ENCODE data around the gene ABCG5.

ABCG5 gene

DNA sequence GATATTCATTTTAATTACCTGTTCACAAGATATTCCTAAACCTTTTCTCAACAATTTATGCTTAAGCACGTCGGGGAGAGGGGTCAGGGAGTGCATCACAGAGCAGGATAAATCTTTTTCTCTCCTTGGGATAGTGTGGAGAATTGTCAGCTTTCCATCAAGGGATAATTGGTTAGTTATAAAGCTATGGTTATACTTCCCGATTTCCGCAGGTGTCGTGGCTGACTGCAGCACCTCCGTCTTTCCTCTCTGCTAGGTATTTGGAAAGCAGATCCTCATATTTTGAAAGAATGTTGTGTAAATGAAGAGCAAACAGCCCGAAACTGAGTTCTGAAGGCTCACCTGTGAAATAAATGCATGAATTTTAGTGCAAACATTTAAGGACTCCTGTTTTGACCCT is 64.0 kb downstream of the ABCG5 start:
- Histone ChIP-seq H3K9me3 (ENCODE audit: insufficient read depth, low read depth, low read length) (no peaks in the 10 kb centered on the region), H3K4me3 (ENCODE audit: low read length) (peak overlapping the region; percentile 88), H3K9ac (ENCODE audit: low read depth, low read length) (peak overlapping the region; percentile 64; the same call in 1 of the 2 replicates), H3K27me3 (ENCODE audit: insufficient read depth, low read length) (no peaks in the 10 kb centered on the region), H3K27ac (ENCODE audit: low read depth, low read length) (no peak overlapping the region), H3K36me3 (ENCODE audit: insufficient read depth, low read length) (no peaks in the 10 kb centered on the region), H3K4me1 (ENCODE audit: insufficient read depth, low read length) (no peaks in the 10 kb centered on the region)
- 57% methylated on average over 7 of the region's 7 CpGs for WGBS

DNA sequence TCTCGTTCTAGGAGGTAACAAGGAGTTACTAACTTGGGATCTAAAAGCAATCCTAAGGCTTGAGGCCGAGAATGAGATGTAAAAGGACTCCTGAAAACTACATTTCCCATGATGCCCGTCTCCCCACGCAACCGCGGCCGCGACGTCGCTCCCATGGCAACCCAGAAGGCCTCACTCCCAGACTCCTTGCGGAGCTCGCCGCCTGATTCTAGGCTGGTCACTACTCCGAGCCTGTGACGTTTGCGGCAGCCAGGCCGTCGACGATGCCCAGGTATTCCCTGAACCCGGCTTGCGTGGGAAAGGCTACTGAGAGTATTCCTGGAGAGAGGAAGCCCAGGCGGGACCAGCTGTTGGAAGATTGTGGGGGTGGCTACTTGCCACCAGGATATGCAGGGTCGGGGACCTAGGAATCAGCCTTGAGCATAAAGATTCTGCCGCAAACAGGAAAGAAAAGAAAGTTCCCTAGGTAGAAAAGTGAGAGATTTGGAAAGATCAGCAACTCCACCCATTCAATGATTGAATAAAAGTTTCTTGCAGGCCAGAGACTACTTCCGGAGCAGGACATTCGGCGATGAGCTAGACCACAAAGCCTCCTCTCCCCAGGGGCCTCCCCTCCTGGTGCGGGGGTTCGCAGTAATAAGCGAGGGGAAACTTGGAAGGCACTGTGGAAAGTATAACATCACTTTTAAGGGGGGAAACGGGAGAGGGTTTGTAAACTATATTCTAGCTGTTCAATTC is 64.6 kb downstream of the ABCG5 start, which contains the start of gene DYNC2LI1:
DYNC2LI1 (plus strand) TSS at position 164 of the 738 bp plus-strand sequence; CDS start at position 264, 100 bp downstream.
- no peaks in the 10 kb centered on the region for H3K4me1 ChIP-seq (ENCODE audit: insufficient read depth, low read length)
- H3K9me3 ChIP-seq (ENCODE audit: insufficient read depth, low read depth, low read length) = no peaks in the 10 kb centered on the region
- peak within 1 kb of the TSS; percentile 88 for H3K4me3 ChIP-seq (ENCODE audit: low read length)
- H3K27ac ChIP-seq (ENCODE audit: low read depth, low read length) = peak within 1 kb of the TSS; percentile 57; the same call in 1 of the 2 replicates
- peak within 1 kb of the TSS; percentile 64 for H3K9ac ChIP-seq (ENCODE audit: low read depth, low read length)
- no peaks in the 10 kb centered on the region for H3K27me3 ChIP-seq (ENCODE audit: insufficient read depth, low read length)
- H3K36me3 ChIP-seq (ENCODE audit: insufficient read depth, low read length) = no peaks in the 10 kb centered on the region
- WGBS = 2% methylated on average over 26 of the region's 31 CpGs

DNA sequence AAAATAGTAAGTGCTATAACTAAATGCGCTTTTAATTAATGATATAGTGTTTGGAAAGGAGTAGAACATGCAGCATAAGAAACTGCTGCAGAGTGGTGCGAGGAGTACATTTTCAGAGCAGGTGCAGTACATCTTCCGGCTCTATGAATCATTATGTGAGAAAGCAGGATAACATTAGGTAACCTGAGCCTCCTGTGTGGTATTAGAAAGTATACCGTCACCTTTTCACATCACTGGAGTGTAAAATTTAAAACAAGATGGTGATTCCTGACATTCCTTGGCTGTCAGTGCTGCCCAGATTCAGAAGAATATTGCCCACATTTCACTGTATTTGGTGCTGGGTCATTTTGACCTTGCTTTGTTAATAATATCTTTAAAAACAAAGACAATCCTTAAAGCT is 72.6 kb downstream of the ABCG5 start:
- 92% methylated on average over 4 of the region's 4 CpGs for WGBS
- H3K9me3 ChIP-seq (ENCODE audit: insufficient read depth, low read depth, low read length) = no peaks in the 10 kb centered on the region
- no peak overlapping the region for H3K27ac ChIP-seq (ENCODE audit: low read depth, low read length)
- no peaks in the 10 kb centered on the region for H3K36me3 ChIP-seq (ENCODE audit: insufficient read depth, low read length)
- no peaks in the 10 kb centered on the region for H3K27me3 ChIP-seq (ENCODE audit: insufficient read depth, low read length)
- no peak overlapping the region for H3K9ac ChIP-seq (ENCODE audit: low read depth, low read length)
- no peak overlapping the region for H3K4me3 ChIP-seq (ENCODE audit: low read length)
- H3K4me1 ChIP-seq (ENCODE audit: insufficient read depth, low read length) = no peaks in the 10 kb centered on the region

DNA sequence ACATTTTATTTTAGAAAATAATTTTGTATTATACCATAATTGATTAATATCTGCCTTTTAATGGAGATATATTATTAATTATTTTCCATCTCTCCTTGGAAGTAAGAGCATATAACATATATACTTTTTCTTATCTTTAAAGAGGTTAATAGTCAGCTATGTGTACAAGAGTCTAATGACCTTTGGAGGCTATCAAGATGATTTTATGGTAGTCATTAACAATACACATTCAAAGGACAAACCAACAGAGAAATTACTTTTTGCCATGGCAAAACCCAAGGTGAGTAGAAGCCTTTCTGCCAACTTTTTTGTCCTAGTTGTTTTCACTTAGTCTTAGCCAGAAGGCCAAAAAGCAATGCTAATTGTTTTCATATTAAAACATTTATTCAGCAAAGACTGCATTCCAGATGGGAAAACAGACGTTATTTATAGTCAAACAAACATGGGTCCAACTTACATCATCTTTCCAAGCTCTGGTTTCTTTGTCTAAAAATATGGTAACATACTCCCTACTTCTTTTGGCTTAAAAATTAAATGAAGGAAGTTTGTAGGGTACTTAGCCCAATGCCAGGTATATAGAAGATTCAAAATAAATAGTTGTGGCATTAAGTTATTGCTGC is 74.4 kb downstream of the ABCG5 start:
- H3K27ac ChIP-seq (ENCODE audit: low read depth, low read length) = no peak overlapping the region
- H3K9ac ChIP-seq (ENCODE audit: low read depth, low read length) = no peak overlapping the region
- H3K27me3 ChIP-seq (ENCODE audit: insufficient read depth, low read length) = no peaks in the 10 kb centered on the region
- WGBS = 87% methylated on average over 1 of the region's 1 CpG
- H3K9me3 ChIP-seq (ENCODE audit: insufficient read depth, low read depth, low read length) = no peaks in the 10 kb centered on the region
- no peaks in the 10 kb centered on the region for H3K4me1 ChIP-seq (ENCODE audit: insufficient read depth, low read length)
- H3K36me3 ChIP-seq (ENCODE audit: insufficient read depth, low read length) = no peaks in the 10 kb centered on the region
- no peak overlapping the region for H3K4me3 ChIP-seq (ENCODE audit: low read length)

DNA sequence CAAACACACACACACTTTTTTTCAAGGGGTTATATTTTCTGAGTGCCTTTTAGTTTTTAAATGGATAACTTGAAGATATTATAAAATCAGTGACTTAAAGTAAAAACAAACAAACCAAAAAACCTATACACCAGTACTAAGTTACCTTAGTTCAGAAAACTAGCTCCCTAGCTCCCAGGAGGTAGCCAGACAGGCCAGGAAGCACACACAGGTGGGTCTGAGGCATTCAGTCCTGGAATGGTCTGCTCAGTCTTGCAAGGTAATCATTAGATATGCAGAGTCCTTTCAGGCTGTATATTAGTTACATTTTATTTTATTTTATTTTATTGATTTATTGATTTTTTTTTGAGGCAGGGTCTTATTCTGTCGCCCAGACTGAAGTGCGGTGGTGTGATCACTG is 75.5 kb downstream of the ABCG5 start:
- no peaks in the 10 kb centered on the region for H3K36me3 ChIP-seq (ENCODE audit: insufficient read depth, low read length)

More for the DNA sequence above, 75.5 kb downstream of the ABCG5 start:
- Histone ChIP-seq H3K4me3 (ENCODE audit: low read length) (no peak overlapping the region), H3K4me1 (ENCODE audit: insufficient read depth, low read length) (no peaks in the 10 kb centered on the region), H3K27ac (ENCODE audit: low read depth, low read length) (no peak overlapping the region), H3K9me3 (ENCODE audit: insufficient read depth, low read depth, low read length) (no peaks in the 10 kb centered on the region), H3K27me3 (ENCODE audit: insufficient read depth, low read length) (no peaks in the 10 kb centered on the region), H3K9ac (ENCODE audit: low read depth, low read length) (no peak overlapping the region)
- WGBS = 94% methylated on average over 2 of the region's 2 CpGs

Measured in HUES64 (cell line).